RWPE1 (cell line): Measurements from ENCODE around the gene TMEM38A.

ENCODE experiments used
- CTCF ChIA-PET: fragments of 350-600 bp; sonication (Branson Sonifier 250); formaldehyde crosslinking; extraction: SDS; loops from one replicate; lab custom pipeline; 2021; lab: Yijun Ruan, JAX
- POLR2A ChIA-PET: fragments of 400-600 bp; formaldehyde crosslinking; extraction: SDS; loops from one replicate; lab custom pipeline; 2020; ENCODE audit warnings: antibody characterized with exemption; ENCODE audit not compliant: low non-redundant PET; lab: Yijun Ruan, JAX
- DNase-seq: peaks from one replicate; pipeline ENCODE4 v3.0.0; 2012; ENCODE audit warnings: low spot score
- H3K27ac ChIP-seq: fragments of 450-650 bp; 2 replicates; pipeline ENCODE4 v1.5.1; 2017
- TF ChIP-seq, protein P1 (sequence below): fragments of 450-650 bp; conservative IDR thresholded peaks from 2 replicates; pipeline ENCODE4 v1.5.1; 2017; ENCODE audit warnings: low read depth, mild to moderate bottlenecking

Gene TMEM38A, protein sequence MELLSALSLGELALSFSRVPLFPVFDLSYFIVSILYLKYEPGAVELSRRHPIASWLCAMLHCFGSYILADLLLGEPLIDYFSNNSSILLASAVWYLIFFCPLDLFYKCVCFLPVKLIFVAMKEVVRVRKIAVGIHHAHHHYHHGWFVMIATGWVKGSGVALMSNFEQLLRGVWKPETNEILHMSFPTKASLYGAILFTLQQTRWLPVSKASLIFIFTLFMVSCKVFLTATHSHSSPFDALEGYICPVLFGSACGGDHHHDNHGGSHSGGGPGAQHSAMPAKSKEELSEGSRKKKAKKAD

DNA sequence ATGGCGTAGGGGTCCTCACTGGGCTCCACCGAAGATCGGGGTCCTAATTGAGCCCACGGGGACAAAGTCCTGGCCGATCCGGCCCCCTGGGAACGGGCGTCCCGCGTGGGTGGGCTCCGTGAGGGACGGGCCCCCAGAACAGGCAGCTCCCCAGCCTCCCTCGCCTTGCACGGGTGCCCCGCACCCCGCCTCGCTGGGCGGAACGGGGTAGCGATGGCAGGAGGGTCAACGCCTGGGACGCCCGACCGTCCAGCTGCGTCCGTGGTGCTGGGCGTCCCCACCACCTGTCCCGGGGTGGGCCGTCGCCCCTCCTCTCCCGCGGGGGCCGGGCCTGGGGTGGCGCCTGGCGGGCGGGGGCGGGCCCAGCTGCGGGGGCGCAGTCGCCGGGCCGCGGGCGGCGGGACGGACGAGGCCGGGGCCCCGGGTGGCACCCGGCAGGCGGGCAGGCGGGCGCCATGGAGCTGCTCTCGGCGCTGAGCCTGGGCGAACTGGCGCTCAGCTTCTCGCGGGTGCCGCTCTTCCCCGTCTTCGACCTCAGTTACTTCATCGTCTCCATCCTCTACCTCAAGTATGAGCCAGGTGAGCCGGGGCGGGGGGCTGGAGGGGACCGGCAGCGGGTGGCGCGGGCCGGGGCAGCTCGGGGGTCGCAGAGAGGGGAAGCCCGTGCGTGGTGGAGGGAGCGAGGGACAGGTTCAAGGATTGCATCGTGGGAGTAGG lies at the start of gene TMEM38A:
Gene TMEM38A (plus strand): TSS at position 377 of the 717 bp plus-strand sequence. CDS start 79 bp downstream, at position 456.
- TF ChIP-seq, protein P1, sequence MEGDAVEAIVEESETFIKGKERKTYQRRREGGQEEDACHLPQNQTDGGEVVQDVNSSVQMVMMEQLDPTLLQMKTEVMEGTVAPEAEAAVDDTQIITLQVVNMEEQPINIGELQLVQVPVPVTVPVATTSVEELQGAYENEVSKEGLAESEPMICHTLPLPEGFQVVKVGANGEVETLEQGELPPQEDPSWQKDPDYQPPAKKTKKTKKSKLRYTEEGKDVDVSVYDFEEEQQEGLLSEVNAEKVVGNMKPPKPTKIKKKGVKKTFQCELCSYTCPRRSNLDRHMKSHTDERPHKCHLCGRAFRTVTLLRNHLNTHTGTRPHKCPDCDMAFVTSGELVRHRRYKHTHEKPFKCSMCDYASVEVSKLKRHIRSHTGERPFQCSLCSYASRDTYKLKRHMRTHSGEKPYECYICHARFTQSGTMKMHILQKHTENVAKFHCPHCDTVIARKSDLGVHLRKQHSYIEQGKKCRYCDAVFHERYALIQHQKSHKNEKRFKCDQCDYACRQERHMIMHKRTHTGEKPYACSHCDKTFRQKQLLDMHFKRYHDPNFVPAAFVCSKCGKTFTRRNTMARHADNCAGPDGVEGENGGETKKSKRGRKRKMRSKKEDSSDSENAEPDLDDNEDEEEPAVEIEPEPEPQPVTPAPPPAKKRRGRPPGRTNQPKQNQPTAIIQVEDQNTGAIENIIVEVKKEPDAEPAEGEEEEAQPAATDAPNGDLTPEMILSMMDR = no peak
- H3K27ac ChIP-seq = peak within 1 kb of the TSS; percentile 93
- POLR2A ChIA-PET = interaction anchor here (0.9 to 1.4 kb wide), 3 partner anchors 12 to 73 kb away, joined by 3 to 6 read pairs (median 6); no protein-coding TSS in a partner anchor
- CTCF ChIA-PET = interaction anchor here (0.6 to 1.7 kb wide), 2 partner anchors 54 to 643 kb away, joined by 3 to 7 read pairs; partner anchors contain the start of gene ABHD8
- DNase-seq = peak; percentile 55

DNA sequence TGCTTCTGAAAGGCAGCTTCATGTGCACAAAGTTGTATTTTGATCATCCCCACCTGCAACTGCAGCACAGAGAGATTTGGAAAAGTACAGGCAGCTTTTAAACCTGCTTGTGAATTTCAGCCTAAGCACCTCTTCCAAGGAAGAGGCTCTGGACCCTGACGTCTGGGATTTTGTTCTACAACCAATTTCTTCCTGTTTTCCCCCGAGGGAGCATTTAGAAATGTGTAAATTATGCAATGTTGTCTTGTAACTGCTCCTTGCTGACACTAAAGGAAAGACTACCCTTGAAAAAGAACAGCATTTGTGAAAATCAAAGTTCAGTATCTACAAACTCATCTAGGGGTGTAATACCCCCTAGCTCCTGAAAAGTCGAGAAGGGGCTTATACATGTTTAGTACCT lies 48.3 kb upstream of the TMEM38A start:
- ChIA-PET CTCF (no interaction called here), POLR2A (no interaction called here)
- TF ChIP-seq, protein P1 = no peak
- DNase-seq = no peak
- no peak overlapping the region for H3K27ac ChIP-seq

DNA sequence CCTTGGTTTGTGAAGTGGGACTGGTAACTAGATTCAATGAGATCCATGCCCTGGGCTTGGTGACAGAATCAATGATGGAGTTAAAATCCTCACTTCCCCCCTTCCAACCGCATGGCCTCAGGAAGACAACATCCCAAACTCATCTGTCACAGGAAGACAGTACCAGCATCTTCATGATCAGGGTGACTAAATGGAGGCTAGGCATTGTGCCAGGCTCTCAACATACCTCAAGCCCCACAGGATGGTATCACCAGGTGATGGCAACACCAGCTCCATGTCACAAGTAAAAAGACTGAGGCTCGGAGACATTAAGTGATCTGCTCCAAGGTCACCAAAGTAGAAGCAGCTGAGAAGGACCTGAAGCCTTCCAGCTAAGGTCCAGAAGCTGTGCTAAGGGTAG lies 47.1 kb upstream of the TMEM38A start:
- TF ChIP-seq, protein P1 = no peak
- CTCF ChIA-PET = no interaction called here
- no peak for DNase-seq
- no peak overlapping the region for H3K27ac ChIP-seq
- POLR2A ChIA-PET = no interaction called here

- ChIA-PET CTCF (interaction anchor here (0.6 kb wide), 1 partner anchor 18 kb away, joined by 6 read pairs; no protein-coding TSS in a partner anchor), POLR2A (no interaction called here)
- peak; percentile 43 for DNase-seq
- H3K27ac ChIP-seq = peak overlapping the region; percentile 22
- TF ChIP-seq, protein P1 = no peak
Measured at GRCh38 chr19:16614941-16615340, 46.0 kb upstream of the TMEM38A start.

GRCh38 chr19:16615808-16616207 lies 45.1 kb upstream of the TMEM38A start:
- CTCF ChIA-PET = no interaction called here
- POLR2A ChIA-PET = no interaction called here
- H3K27ac ChIP-seq = peak overlapping the region; percentile 22
- no peak for DNase-seq
- TF ChIP-seq, protein P1 = no peak

- ChIA-PET POLR2A (no interaction called here), CTCF (no interaction called here)
- TF ChIP-seq, protein P1 = no peak
- H3K27ac ChIP-seq = no peak overlapping the region
- DNase-seq = no peak
Measured at GRCh38 chr19:16618248-16618647, 42.7 kb upstream of the TMEM38A start.
